MM.1S (cell line): ENCODE measurements around the gene IP6K1.

Source experiments
- DNase-seq: peaks from one replicate; pipeline ENCODE4 v3.0.0-alpha.2; 2015
- H2AFZ ChIP-seq: fragments of 300-600 bp; sonication (generic); 2 replicates; pipeline ENCODE4 v1.6.0; 2016; ENCODE audit warnings: antibody characterized with exemption, low read length
- H3F3A ChIP-seq: fragments of 300-600 bp; sonication (generic); 2 replicates; pipeline ENCODE4 v1.6.1; 2016; ENCODE audit warnings: mild to moderate bottlenecking, antibody characterized with exemption, low read length, moderate library complexity, mixed read lengths; ENCODE audit not compliant: insufficient read depth
- H3K27ac ChIP-seq: fragments of 300-600 bp; sonication (generic); 2 replicates; pipeline ENCODE4 v1.5.1; 2016; ENCODE audit warnings: mild to moderate bottlenecking, low read length
- H3K27me3 ChIP-seq: fragments of 300-600 bp; sonication (generic); replicated peaks from 2 replicates; pipeline ENCODE4 v1.6.0; 2016; ENCODE audit warnings: low read length; ENCODE audit not compliant: insufficient read depth
- H3K36me3 ChIP-seq: fragments of 300-600 bp; sonication (generic); replicated peaks from 2 replicates; pipeline ENCODE4 v1.6.1; 2016; ENCODE audit warnings: mild to moderate bottlenecking, low read length, mixed read lengths; ENCODE audit not compliant: insufficient read depth
- H3K4me1 ChIP-seq: fragments of 300-600 bp; sonication (generic); 2 replicates; pipeline ENCODE4 v1.6.1; 2016; ENCODE audit warnings: low read length, mixed read lengths
- H3K4me2 ChIP-seq: fragments of 300-600 bp; sonication (generic); 2 replicates; pipeline ENCODE4 v1.6.0; 2016; ENCODE audit warnings: low read depth, low read length
- H3K4me3 ChIP-seq: fragments of 300-600 bp; sonication (generic); 2 replicates; pipeline ENCODE4 v1.5.1; 2016; ENCODE audit warnings: low read length, mixed read lengths
- H3K79me2 ChIP-seq: fragments of 300-600 bp; sonication (generic); 2 replicates; pipeline ENCODE4 v1.6.1; 2016; ENCODE audit warnings: mixed run types, low read length, mixed read lengths
- H3K9ac ChIP-seq: fragments of 300-600 bp; sonication (generic); 2 replicates; pipeline ENCODE4 v1.6.1; 2016; ENCODE audit warnings: low read length, mixed read lengths
- H3K9me2 ChIP-seq: fragments of 300-600 bp; sonication (generic); replicated peaks from 2 replicates; pipeline ENCODE4 v1.6.1; 2016; ENCODE audit warnings: mild to moderate bottlenecking, low read length, mixed read lengths; ENCODE audit not compliant: insufficient read depth
- H3K9me3 ChIP-seq: fragments of 300-600 bp; sonication (generic); replicated peaks from 2 replicates; pipeline ENCODE4 v1.6.1; 2016; ENCODE audit warnings: mild to moderate bottlenecking, low read length, mixed read lengths; ENCODE audit not compliant: insufficient read depth
- H4K20me1 ChIP-seq: fragments of 300-600 bp; sonication (generic); 2 replicates; pipeline ENCODE4 v1.6.1; 2016; ENCODE audit warnings: mild to moderate bottlenecking, low read length, moderate library complexity, mixed read lengths; ENCODE audit not compliant: insufficient read depth
- CTCF ChIP-seq: fragments of 300-600 bp; sonication (generic); IDR thresholded peaks from 2 replicates; pipeline ENCODE4 v1.5.1; 2016; ENCODE audit warnings: antibody characterized with exemption, low read length, mixed read lengths
- EZH2 ChIP-seq: fragments of 300-600 bp; sonication (generic); optimal IDR thresholded peaks from 2 replicates; pipeline ENCODE3; 2017; ENCODE audit warnings: low read depth, mild to moderate bottlenecking, antibody characterized with exemption, low read length, mixed read lengths
- EZH2phosphoT487 ChIP-seq: fragments of 300-600 bp; sonication (generic); IDR thresholded peaks from 2 replicates; pipeline ENCODE4 v1.6.1; 2018; ENCODE audit warnings: antibody characterized with exemption, low read length

The IP6K1 gene

GRCh38 chr3:49706456-49707112, 79.8 kb downstream of the IP6K1 start:
- Histone ChIP-seq H4K20me1 (no peaks in the 10 kb centered on the region), H3K4me3 (no peak overlapping the region), H3K9ac (no peak overlapping the region), H3K4me1 (no peaks in the 10 kb centered on the region), H3K79me2 (no peaks in the 10 kb centered on the region), H3K36me3 (no peaks in the 10 kb centered on the region), H3K9me3 (no peaks in the 10 kb centered on the region), H3K9me2 (no peaks in the 10 kb centered on the region), H2AFZ (no peak overlapping the region), H3K27ac (no peak overlapping the region), H3F3A (no peaks in the 10 kb centered on the region), H3K27me3 (no peaks in the 10 kb centered on the region), H3K4me2 (no peak overlapping the region)
- no peak for TF ChIP-seq EZH2phosphoT487
- DNase-seq, result no peak

- no peak for DNase-seq
- no peak overlapping the region for H3K27ac ChIP-seq
- no peaks in the 10 kb centered on the region for H3K27me3 ChIP-seq
- no peaks in the 10 kb centered on the region for H3K36me3 ChIP-seq
- TF ChIP-seq EZH2, result no peak
- TF ChIP-seq EZH2phosphoT487, result no peak
- no peak for TF ChIP-seq CTCF
- no peak overlapping the region for H3K4me2 ChIP-seq
- no peaks in the 10 kb centered on the region for H3K79me2 ChIP-seq
- H3K9me3 ChIP-seq, result no peaks in the 10 kb centered on the region
- no peak overlapping the region for H2AFZ ChIP-seq
- H3K4me3 ChIP-seq, result no peak overlapping the region
- H3K9me2 ChIP-seq, result no peaks in the 10 kb centered on the region
- no peaks in the 10 kb centered on the region for H3K4me1 ChIP-seq
- H3F3A ChIP-seq, result no peaks in the 10 kb centered on the region
- H3K9ac ChIP-seq, result no peak overlapping the region
- no peaks in the 10 kb centered on the region for H4K20me1 ChIP-seq
Observed at GRCh38 chr3:49705390-49705960, 80.9 kb downstream of the IP6K1 start.

- DNase-seq, result no peak
Observed at GRCh38 chr3:49704629-49705028, 81.7 kb downstream of the IP6K1 start.

More at GRCh38 chr3:49704629-49705028, 81.7 kb downstream of the IP6K1 start:
- no peaks in the 10 kb centered on the region for H3K9me3 ChIP-seq
- H3K4me1 ChIP-seq, result no peaks in the 10 kb centered on the region
- no peaks in the 10 kb centered on the region for H3K36me3 ChIP-seq
- no peak overlapping the region for H3K9ac ChIP-seq
- H3K27ac ChIP-seq, result no peak overlapping the region
- TF ChIP-seq EZH2phosphoT487 (no peak), EZH2 (no peak), CTCF (no peak)
- H4K20me1 ChIP-seq, result no peaks in the 10 kb centered on the region
- no peak overlapping the region for H3K4me2 ChIP-seq
- H3K79me2 ChIP-seq, result no peaks in the 10 kb centered on the region
- H3K27me3 ChIP-seq, result no peaks in the 10 kb centered on the region
- H2AFZ ChIP-seq, result no peak overlapping the region
- no peaks in the 10 kb centered on the region for H3K9me2 ChIP-seq
- H3F3A ChIP-seq, result no peaks in the 10 kb centered on the region
- H3K4me3 ChIP-seq, result no peak overlapping the region
